Germinal center (tissue), 1 donor: Measurements from ENCODE around the gene ADAP1.
"Not testable (repeated sequence)": the region's sequence is repeated elsewhere in the genome, so short reads cannot be mapped to it uniquely, and the experiment has no call there.

ENCODE experiments used
- DNase-seq: peaks from one replicate; pipeline ENCODE4 v3.0.0; 2012; ENCODE audit warnings: mixed read lengths, low spot score

The ADAP1 gene, protein sequence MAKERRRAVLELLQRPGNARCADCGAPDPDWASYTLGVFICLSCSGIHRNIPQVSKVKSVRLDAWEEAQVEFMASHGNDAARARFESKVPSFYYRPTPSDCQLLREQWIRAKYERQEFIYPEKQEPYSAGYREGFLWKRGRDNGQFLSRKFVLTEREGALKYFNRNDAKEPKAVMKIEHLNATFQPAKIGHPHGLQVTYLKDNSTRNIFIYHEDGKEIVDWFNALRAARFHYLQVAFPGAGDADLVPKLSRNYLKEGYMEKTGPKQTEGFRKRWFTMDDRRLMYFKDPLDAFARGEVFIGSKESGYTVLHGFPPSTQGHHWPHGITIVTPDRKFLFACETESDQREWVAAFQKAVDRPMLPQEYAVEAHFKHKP

DNA sequence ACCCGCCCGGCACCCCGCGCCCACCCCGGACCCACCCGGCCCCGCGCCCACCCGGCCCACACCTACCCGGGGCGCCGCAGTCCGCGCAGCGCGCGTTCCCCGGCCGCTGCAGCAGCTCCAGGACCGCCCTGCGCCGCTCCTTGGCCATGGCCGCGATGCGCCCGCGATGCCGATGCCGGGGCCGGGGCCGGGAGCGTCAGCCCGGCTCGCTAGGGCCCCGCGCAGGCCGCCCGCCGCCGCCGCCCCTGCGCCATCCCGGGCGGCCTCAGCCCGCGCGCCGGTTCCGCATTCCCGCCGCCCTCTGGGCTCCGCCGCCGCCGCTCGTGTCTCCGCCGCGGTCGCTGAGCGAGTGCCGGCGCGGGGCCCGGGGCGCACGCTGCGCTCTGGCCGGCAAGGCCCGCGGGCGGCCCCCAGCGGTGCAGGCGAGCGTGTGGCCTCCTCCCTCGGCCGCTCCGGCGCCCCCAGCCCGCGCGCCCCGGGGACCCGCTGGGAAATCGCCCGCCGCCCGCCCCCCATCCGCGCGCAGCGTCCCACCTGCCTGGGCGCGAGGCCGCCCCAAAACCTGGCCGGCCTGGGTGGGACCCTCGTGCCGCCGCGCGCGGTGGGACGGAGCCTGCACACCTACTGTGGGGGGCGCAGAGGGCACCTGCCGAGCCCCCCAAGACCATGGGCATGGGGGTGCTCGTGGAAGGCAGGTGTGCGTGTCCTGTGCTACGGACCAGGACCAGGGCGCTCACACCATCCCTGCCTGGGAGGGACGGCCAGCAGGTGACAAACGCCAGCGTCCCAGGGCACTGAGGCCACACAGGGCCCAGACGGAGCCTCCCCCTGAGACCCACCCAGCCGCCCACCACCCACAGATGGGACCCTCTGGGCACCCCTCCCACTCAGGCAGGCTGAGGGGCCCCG, at the start of gene ADAP1:
Gene ADAP1, minus strand, starts transcription at position 351 of the 909 bp plus-strand sequence. Its CDS starts 203 bp downstream, at position 148.
- peak; percentile 43 for DNase-seq

DNA sequence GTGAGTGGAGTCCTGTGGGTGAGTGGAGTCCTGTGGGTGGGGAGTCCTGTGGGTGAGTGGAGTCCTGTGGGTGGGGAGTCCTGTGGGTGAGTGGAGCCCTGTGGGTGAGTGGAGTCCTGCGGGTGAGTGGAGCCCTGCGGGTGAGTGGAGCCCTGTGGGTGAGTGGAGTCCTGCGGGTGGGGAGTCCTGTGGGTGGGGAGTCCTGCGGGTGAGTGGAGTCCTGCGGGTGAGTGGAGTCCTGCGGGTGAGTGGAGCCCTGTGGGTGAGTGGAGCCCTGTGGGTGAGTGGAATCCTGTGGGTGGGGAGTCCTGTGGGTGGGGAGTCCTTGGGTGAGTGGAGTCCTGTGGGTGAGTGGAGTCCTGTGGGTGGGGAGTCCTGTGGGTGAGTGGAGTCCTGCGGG, 48.0 kb upstream of the ADAP1 start:
- not testable (repeated sequence) for DNase-seq

DNA sequence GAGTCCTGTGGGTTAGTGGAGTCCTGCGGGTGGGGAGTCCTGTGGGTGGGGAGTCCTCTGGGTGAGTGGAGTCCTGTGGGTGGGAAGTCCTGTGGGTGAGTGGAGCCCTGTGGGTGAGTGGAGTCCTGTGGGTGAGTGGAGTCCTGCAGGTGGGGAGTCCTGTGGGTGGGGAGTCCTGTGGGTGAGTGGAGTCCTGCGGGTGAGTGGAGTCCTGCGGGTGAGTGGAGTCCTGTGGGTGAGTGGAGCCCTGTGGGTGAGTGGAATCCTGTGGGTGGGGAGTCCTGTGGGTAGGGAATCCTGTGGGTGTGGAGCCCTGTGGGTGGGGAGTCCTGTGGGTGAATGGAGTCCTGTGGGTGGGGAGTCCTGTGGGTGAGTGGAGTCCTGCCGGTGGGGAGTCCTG, 47.5 kb upstream of the ADAP1 start:
- not testable (repeated sequence) for DNase-seq

GRCh38 chr7:1001069-1001770, 46.7 kb upstream of the ADAP1 start:
- DNase-seq, result not testable (repeated sequence)

DNA sequence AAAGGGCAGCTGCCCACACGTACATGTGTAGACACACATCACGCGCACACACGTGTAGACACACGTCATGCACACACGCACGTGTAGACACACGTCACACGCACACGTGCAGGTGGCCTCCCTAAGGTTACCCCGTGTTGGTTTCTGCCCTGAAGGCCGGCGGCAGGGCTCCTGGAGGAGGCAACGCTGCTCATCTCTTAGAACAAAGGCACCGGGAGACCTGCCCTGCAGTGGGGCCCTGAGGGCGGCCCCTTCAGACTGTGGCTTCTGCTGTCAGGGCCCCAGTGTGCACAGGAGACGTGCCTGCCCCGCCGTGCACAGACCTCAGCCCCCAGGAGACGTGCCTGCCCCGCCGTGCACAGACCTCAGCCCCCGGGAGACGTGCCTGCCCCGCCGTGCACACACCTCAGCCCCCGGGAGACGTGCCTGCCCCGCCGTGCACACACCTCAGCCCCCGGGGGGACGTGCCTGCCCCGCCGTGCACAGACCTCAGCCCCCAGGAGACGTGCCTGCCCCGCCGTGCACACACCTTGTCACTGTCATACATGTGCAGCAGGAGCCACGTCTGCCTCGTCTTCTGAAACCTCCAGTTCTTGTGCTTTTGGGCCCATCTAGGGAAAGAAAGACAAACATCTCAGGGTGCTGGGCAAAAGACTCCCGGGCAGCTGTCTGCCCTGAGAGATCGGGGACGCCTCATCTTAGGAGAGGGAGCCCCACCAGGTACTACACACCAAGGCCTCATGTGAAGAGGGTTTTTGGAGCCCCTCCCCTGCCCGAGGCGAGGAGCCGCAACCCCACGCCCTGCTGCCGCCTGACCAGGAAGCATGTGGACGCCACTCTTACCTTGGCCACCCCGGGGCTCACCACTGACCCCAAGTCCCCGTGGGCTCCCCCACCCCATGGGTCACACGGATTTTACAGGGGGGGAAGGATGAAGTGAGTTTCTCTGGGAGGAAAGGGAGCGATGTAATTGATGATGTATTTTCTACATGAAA, 45.8 kb upstream of the ADAP1 start:
- no peak for DNase-seq

GRCh38 chr7:999149-999879, 44.8 kb upstream of the ADAP1 start:
- DNase-seq, result no peak

GRCh38 chr7:997404-998395, 43.2 kb upstream of the ADAP1 start:
- no peak for DNase-seq

GRCh38 chr7:996079-996872, 41.8 kb upstream of the ADAP1 start:
- DNase-seq, result no peak

- DNase-seq, result no peak
Measured at GRCh38 chr7:995571-995970, 41.1 kb upstream of the ADAP1 start.

GRCh38 chr7:994592-995308, 40.3 kb upstream of the ADAP1 start:
- no peak for DNase-seq

GRCh38 chr7:992709-993607, 38.5 kb upstream of the ADAP1 start:
- DNase-seq, result peak; percentile 83

DNA sequence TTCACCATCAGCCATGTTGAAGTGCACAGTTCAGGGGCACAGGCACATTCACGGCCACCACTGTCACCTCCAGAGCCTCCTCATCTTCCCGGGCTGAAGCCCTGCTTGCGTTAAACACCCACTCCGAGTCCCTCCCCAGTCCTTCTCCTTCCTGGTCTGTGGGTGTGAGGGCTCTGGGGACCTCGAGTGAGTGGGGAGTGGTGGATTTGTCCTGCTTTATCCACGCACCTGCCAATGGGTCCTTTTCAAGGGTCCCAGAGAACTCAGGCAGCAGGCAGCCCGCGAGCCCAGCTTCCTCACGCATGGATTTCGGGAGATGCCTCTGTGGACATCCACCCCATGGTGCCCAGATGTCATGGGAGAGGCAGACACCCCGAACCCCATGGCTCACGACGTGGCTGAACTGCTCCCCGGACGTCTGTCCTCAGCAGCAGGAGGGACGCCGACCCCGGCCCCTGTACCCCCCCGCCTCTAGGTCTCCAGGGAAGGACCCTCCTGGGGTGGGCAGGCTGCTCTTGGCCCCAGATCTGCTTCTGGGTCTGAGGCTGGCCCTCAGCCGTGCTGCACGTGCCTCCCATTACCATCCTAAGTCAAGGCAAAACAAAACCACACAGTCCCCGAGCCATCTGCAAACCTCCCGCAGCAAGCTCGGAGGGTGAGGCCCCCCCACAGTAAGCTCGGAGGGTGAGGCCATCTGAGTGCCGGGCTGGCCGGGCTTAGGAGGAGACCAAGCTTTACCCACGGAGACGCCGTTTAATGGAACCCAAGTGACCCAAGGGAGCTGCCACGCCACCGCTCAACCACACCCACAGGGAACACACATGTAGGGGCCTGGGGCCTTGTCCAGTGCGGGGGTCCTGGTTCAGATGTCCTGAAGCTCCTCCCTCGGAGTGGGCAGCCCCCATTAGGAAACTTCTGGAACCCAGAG, 37.5 kb upstream of the ADAP1 start:
- no peak for DNase-seq

GRCh38 chr7:990933-991728, 36.7 kb upstream of the ADAP1 start:
- no peak for DNase-seq

GRCh38 chr7:990352-990932, 36.0 kb upstream of the ADAP1 start:
- DNase-seq, result no peak
